Mesothelial cell of epicardium (in vitro differentiated cells): ENCODE measurements around the gene MALT1. TPM values are rescaled to one million over a fixed set of nuclear protein-coding genes. Genes with fewer than 3 reads are reported as not detected.
A peak's percentile ranks its signal among the peaks of the same experiment; 100 is the strongest.

Experiments
- DNase-seq, 2 experiments: peaks; one replicate each; pipeline ENCODE4 v3.0.0; 2021; ENCODE audit warnings: low spot score in 2 of 2; ENCODE audit not compliant: unreplicated experiment in 2 of 2
- H3K27ac Mint-ChIP-seq: 2 replicates; pipeline ENCODE4 v1.8.0; 2021; ENCODE audit warnings: mixed read lengths
- H3K27me3 Mint-ChIP-seq: 2 replicates; pipeline ENCODE4 v1.8.0; 2021; ENCODE audit warnings: low read depth, mixed read lengths
- H3K36me3 Mint-ChIP-seq: 2 replicates; pipeline ENCODE4 v1.8.0; 2021; ENCODE audit warnings: mixed read lengths
- H3K4me1 Mint-ChIP-seq: 2 replicates; pipeline ENCODE4 v1.8.0; 2021; ENCODE audit warnings: mixed read lengths
- H3K4me3 Mint-ChIP-seq: 2 replicates; pipeline ENCODE4 v1.8.0; 2021; ENCODE audit warnings: mild to moderate bottlenecking, moderate library complexity, mixed read lengths
- H3K9me3 Mint-ChIP-seq: 2 replicates; pipeline ENCODE4 v1.8.0; 2021; ENCODE audit warnings: mixed read lengths
- CTCF ChIP-seq: fragments of 200-600 bp; sonication (generic); IDR thresholded peaks from one replicate; pipeline ENCODE4 v1.5.0; 2021; ENCODE audit warnings: antibody characterized with exemption; ENCODE audit not compliant: unreplicated experiment
- total RNA-seq: library from RNA; stranded (reverse); gene quantifications from 3 replicates; pipeline ENCODE4 v1.2.1, GENCODE V29; 2021

The MALT1 gene
- total RNA-seq, 1 donor from 2014 or later, result 25.3 TPM

GRCh38 chr18:58633874-58634273, 37.4 kb upstream of the MALT1 start:
- no peak for DNase-seq
- TF ChIP-seq CTCF, result no peak
- peaks cover 28% of the 10 kb centered on the region for H3K4me1 Mint-ChIP-seq
- no peaks in the 10 kb centered on the region for H3K27me3 Mint-ChIP-seq
- H3K4me3 Mint-ChIP-seq, result no peak overlapping the region
- no peaks in the 10 kb centered on the region for H3K36me3 Mint-ChIP-seq
- H3K9me3 Mint-ChIP-seq, result no peaks in the 10 kb centered on the region
- H3K27ac Mint-ChIP-seq, result no peak overlapping the region

DNA sequence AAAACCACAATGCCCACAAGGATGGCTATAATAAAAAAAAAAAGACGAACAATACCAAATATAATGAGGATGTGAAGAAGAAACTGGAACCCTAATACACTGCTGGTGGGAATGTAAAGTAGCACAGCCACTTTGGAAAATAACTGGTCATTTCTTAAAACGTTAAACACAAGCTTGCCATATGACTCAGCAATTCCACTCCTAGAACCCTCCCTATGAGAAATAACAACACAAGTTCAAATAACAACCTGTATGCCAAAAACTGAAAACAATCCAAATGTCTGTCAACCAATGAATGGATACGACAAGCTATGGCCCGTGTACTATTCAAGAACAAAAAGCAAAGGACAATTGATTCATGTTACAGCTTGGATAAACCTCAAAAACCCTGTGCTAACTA, 35.4 kb upstream of the MALT1 start:
- no peak overlapping the region for H3K4me3 Mint-ChIP-seq
- no peaks in the 10 kb centered on the region for H3K9me3 Mint-ChIP-seq
- no peak for TF ChIP-seq CTCF
- DNase-seq, result no peak
- H3K36me3 Mint-ChIP-seq, result no peaks in the 10 kb centered on the region
- no peak overlapping the region for H3K27ac Mint-ChIP-seq
- H3K4me1 Mint-ChIP-seq, result peaks cover 15% of the 10 kb centered on the region
- H3K27me3 Mint-ChIP-seq, result no peaks in the 10 kb centered on the region

GRCh38 chr18:58637197-58637596, 34.1 kb upstream of the MALT1 start:
- Mint-ChIP-seq H3K9me3 (no peaks in the 10 kb centered on the region), H3K27ac (no peak overlapping the region), H3K4me3 (no peak overlapping the region), H3K4me1 (peaks cover 15% of the 10 kb centered on the region), H3K36me3 (no peaks in the 10 kb centered on the region), H3K27me3 (no peaks in the 10 kb centered on the region)
- no peak for DNase-seq
- no peak for TF ChIP-seq CTCF

DNA sequence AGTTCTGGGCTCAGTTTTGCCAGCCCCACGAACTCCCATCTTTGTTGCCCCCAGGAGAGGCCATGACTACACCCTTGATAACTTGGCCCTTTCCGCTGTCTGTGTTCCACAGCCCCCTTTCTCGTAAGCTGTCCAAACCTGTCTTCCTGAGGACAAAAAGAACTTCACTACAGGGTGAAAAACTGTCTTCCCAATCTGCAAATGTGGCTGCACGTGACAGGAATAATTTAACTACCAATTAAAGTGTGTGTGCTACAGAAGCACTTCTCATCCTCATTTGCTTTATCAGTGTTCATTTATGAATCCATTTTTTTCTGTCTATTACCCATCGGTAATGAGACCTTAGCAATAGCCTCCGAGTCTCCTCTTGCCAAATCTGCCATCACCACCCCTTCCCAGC, 33.3 kb upstream of the MALT1 start:
- H3K36me3 Mint-ChIP-seq, result no peaks in the 10 kb centered on the region
- no peak overlapping the region for H3K4me3 Mint-ChIP-seq
- H3K4me1 Mint-ChIP-seq, result peaks cover 15% of the 10 kb centered on the region
- DNase-seq, result no peak
- no peaks in the 10 kb centered on the region for H3K9me3 Mint-ChIP-seq
- no peak for TF ChIP-seq CTCF
- H3K27ac Mint-ChIP-seq, result no peak overlapping the region
- no peaks in the 10 kb centered on the region for H3K27me3 Mint-ChIP-seq

DNA sequence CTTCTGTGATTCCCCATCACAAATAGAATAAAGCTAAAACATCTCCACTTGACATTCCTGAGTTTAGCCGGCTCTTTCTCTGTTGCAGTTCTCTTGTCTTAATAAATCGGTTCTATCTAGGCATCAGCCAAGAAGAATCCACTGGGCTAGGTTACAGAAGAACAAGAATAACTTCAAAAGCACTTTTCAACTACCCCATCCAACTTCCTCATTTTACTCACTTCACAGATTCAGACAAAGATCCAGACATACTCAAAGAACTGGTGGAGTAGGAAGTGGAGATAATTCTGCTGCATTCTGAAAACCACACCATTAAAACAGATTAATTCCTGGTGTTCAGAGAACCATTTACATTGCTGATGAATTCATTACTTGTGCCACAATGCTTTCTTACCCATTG, 32.8 kb upstream of the MALT1 start:
- Mint-ChIP-seq H3K9me3 (no peaks in the 10 kb centered on the region), H3K36me3 (no peaks in the 10 kb centered on the region), H3K27me3 (no peaks in the 10 kb centered on the region), H3K4me3 (no peak overlapping the region), H3K27ac (peak overlapping the region; percentile 6), H3K4me1 (peaks cover 15% of the 10 kb centered on the region)
- no peak for DNase-seq
- TF ChIP-seq CTCF, result no peak

DNA sequence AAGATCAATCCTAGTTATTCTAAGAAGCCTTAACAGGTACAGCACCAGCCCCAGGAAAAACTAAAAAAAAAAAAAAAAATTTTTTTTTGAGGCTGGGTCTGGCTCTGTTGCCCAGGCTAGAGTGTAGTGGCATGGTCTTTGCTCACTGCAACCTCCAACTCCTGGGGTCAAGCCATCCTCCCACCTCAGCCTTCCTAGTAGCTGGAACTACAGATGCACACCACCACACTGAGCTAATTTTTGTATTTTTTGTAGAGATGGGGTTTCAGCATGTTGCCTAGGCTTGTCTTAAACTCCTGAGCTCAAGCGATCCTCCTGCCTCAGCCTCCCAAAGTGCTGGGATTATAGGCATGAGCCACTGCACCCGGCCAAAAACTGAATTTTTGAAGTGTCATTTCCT, 32.0 kb upstream of the MALT1 start:
- H3K27ac Mint-ChIP-seq, result no peak overlapping the region
- no peaks in the 10 kb centered on the region for H3K9me3 Mint-ChIP-seq
- H3K27me3 Mint-ChIP-seq, result no peaks in the 10 kb centered on the region
- no peak for TF ChIP-seq CTCF
- peaks cover 15% of the 10 kb centered on the region for H3K4me1 Mint-ChIP-seq
- DNase-seq, result no peak
- H3K4me3 Mint-ChIP-seq, result no peak overlapping the region
- H3K36me3 Mint-ChIP-seq, result no peaks in the 10 kb centered on the region
